Stimulated activated CD4-positive, alpha-beta T cell treated with anti-CD3 and anti-CD28 coated beads, TNF-alpha, amount 100 ng/mL, for 48 hours (primary cell): ENCODE results near the gene RFX2.
"Not testable (repeated sequence)": the region's sequence is repeated elsewhere in the genome, so short reads cannot be mapped to it uniquely, and the experiment has no call there.

ENCODE experiments used
- DNase-seq, 3 donors: peaks; one replicate each; pipeline ENCODE4 v3.0.0-alpha.2; 2020; ENCODE audit warnings: low read depth in 3 of 3

The RFX2 gene

DNA sequence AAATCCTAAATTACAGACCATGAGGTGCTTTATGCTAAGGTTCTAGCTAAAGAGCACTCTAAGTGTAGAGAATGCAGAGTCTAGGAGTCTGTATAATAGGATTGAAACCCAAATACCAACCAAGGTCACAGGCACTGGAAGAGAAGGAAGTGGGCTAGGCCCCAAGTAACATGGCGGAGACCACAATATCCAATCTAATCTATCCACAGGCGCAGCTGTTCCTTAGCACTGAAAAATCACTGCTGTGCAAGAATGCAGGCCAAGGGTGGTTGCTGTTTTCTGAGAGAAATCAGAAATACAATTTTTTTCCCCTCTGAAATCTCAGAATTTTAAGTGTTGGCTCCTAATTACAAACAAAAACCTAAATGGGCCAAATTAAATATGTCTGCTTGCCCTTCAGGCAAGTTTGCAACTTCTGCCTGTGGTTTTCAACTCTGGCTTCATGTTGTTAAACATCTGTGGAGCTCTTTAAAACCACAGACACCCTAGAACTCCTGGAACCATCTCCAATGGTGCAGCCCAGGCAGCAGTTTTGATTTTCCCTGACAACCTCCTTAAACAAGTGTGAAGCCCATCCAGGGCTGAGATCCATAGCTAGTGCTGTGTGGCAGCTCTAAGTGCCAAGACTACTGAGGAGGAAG is 138.5 kb downstream of the RFX2 start:
- no peak for DNase-seq

DNA sequence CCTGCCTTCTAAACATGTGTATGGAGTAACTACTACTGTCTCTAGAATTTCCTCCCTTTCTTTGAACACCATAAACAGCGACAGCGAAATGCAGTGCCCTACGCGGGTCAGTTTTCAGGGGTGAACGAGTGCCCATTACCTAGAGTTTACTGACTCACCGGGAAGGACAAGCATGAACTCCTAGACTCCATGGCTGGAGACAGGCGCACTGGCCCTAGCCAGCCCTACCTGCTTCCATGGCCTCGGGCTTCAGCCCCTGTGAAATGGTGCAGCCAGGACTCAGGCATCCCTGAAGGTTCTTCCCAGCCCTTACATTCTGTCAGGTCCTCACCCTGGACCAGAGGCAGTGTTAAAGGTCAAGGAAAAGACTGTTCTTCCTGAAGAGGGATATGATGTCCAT is 140.8 kb downstream of the RFX2 start:
- no peak for DNase-seq

DNA sequence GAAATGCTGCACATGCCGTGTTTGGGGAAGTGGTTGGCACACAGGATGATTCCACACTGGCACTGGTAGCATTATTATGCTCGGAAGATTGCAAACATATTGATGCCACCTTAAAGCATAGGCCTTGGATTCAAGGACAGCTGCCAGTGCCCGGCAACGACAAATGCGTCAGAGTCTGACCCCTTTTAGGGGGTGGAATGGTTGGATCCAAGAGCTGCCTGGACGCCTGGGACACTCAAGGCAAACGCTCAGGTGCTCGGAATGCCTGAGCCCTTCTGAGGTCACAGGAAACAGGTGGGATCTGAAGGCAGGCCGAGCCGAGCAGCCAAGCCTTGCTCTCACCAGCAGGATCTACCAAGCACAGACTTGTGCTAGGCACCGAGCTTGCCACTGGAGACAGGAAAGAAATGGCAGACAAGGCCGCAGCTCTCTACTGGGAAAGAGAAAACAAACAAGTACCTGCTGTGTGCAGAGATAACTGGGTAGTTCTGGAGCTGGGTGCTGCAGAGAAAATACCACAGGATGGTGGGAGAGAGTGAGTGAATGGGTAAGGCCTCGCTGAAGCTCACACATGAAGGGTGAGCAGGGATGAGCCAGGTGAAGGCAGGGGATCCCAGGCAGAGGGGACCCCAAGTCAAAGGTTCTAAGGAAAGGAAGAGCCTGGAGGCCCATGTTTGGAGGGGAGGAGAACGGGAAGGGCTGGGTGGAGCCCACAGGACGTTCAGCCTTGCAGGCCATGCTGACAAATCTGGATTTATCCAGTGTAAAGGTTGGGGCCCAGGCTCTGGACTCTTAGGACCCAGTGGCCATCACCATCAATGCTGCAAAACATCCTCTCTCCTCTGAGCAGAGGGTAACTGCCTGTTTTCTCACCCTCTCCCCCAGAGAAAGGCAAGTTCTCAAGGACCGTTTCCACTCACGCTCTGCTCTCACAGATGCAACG is 141.6 kb downstream of the RFX2 start:
- DNase-seq, result no peak

DNA sequence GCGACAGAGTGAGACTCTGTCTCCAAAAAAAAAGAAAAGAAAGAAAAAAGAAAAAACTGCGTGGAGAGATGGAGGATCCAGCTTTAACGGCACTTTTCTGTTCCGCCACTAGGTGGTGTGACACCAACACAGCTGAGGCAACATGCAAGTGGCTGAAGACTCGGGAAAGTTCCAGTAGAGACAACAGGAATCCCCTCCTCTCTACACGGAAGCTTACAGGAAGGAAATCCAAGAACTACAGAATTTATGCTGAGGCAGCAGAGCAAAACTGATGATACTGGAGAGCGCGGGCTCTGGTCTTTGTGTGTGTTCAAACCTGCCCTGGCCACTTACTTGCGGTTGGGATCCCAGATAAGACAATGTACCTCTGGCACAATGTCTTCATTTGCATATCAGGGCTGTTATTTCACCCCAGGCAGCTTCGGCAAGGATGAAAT is 142.3 kb downstream of the RFX2 start:
- peak in 2 of 3 donors; percentile 38 to 43 for DNase-seq

- DNase-seq, result no peak
Observed at GRCh38 chr19:5967571-5967970, 142.7 kb downstream of the RFX2 start.

DNA sequence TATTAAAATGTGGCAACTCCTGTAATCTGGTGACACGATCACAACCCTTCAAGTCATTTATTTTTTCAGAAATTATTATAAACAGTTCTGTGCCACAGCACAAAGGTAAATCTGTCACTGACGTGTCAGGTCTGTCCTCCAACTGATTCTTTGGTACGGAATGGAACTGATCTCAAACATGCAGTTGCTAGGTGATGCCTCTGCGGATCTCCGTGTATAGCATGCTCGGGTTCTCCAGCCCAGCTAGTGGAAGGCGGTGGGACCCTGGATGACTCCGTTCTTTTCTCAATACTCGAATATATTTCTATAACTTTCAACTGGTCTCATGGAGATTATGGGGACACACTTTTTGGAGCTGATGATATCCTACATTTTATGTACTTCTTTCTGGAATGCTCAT is 143.4 kb downstream of the RFX2 start:
- no peak for DNase-seq

- DNase-seq, result no peak
Observed at GRCh38 chr19:5966215-5966614, 144.1 kb downstream of the RFX2 start.

- DNase-seq, result no peak
Observed at GRCh38 chr19:5964816-5965565, 145.3 kb downstream of the RFX2 start.

- DNase-seq, result no peak
Observed at GRCh38 chr19:5963855-5964254, 146.4 kb downstream of the RFX2 start.

- not testable (repeated sequence) for DNase-seq
Observed at GRCh38 chr19:5963259-5963658, 147.0 kb downstream of the RFX2 start.

DNA sequence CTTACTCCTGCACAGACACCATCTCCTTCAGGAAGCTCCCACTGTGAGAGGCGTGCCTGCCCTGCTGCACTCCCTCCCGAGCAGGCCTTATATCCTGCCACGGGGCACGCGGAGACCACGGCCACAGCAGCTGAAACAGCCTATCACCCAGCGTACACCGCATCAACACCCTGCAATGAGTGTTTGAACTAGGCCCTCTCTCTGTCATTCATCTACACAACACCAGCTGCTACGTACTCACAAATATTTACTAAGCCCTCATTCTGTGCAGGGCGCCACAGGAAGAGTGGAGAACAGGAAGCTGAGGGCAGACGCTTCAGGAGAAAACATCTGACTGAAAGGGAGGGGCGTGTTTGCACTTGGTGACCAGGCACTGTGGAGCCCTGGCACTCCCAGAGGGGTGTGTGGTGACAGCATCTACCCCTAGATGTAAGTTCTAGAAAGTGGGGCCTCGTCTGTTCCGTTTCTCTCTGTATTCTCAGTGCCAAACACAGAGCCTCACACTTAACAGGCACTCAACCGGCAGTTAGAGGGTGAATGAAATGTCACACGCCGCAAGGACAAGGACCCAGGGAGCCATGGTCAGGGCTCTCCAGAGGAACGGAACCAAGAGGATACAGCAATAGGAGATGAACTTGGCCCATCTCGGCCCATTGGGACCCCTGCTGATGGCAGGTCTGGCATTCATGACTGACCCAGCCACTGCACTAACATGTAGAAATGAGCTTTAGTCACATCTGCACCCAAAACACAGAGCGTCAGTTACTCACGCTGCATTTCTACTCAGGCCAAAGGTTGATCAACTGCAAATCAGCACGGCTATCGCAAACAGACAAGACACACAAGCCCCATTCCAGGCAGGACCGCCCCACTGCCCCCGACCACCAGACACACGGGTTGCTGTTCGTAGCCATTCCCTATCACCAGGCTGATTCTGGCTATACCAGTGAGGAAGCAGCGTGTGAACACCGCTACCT is 148.0 kb downstream of the RFX2 start:
- peak in 2 of 3 donors; percentile 43 to 51 for DNase-seq

DNA sequence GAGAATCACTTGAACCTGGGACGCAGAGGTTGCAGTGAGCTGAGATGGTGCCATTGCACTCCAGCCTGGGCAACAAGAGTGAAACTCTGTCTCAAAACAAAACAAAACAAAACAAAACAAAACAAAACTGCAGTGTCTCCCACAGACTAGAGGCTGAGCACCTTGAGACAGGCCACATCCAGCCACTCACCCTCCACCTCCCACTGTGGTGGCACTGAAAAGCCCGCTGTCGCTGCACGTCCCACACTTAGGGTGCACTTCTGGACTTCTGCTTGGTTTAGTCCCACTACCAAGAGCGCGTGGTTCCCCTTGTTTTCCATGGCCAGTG is 148.7 kb downstream of the RFX2 start:
- not testable (repeated sequence) for DNase-seq

- no peak for DNase-seq
Observed at GRCh38 chr19:5960005-5961001, 150.0 kb downstream of the RFX2 start.

GRCh38 chr19:5959260-5960004 is 150.9 kb downstream of the RFX2 start:
- DNase-seq, result no peak

DNA sequence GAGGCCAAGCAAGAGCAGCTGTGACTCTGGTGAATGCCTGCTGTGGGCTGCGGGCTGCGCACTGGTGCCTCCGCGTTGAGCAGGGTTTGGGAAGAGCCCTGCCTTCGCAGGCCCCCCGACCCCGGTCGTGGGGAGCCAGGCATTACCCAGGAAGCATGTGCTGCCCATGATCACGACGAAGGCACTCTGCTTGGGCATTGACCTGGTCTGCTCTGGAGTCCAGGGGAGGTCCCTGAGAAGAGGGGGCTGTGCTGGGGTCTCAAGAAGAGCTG is 151.5 kb downstream of the RFX2 start:
- no peak for DNase-seq

GRCh38 chr19:5958074-5958850 is 152.0 kb downstream of the RFX2 start:
- no peak for DNase-seq

DNA sequence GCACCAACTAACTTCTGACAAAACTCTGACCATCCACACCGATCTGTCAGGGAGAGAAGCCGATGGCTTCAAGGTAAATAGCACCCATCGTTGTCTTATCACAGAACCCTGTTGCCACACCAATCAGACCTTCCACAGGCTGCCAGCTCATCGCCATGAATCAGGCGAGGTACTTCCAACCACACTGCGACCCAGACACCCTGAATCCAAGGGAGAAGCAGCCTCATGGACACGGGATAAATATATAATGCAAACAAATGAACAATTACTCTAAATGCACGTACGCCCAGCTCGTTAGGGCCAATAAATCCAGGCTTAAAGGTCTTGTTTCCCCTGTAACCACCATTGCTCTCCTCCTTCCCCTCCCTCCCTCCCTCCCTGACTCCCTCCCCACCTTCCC is 153.1 kb downstream of the RFX2 start:
- no peak for DNase-seq

DNA sequence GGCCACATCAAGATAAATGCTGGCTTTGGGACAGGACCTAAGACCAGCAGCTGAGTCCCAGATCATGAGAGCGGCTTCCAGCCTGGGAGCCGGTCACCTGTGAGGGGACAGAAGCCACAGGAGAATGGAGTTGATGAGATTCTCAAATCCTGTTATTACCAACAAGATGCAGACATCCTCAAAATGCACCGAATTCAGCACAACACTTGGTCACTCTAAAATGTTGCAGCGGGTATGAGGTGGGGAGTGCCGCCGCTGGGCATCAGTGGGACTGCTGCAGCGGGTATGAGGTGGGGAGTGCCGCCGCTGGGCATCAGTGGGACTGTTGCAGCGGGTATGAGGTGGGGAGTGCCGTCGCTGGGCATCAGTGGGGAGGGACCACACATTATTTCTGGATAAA is 153.6 kb downstream of the RFX2 start:
- DNase-seq, result no peak

- DNase-seq, result no peak
Observed at GRCh38 chr19:5956323-5956722, 154.0 kb downstream of the RFX2 start.
